ENCODE data around the gene GALNTL6.

The GALNTL6 gene

DNA sequence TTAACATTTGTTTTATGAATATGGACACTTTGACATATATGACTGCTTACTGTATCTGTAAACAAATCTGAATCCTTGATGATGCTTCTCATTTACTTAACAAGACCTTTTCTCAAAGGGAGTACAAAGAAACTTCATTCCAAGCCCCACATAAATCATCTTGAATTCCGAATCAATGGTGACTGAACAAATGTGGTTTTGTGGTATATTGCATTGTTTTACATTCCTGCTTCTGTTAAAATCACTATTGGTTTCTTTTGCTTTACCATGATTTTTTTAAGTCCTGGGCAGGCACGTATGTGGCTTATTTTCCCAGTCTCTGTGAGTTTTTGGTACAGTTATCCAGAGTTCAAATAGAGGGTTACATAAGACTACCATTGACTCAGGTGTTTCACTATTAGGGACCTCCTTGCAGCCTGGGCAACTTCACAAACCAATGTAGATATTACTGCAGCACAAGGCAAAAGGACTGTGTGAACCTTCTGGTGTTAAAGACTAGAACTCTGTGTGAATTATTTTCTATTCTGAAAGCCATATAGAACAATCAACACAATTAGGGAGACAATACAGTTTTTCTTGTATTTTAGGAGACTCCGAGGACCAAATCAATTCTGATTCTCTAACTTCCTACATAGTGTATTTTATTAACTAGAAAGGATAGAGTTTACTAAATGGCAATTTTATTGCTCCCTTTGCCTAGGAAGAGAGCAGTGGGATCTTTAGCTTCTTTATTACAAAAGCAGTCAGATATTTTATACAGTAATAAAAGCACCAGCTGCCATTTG lies 196.4 kb downstream of the GALNTL6 start:
- no peak for DNase-seq

DNA sequence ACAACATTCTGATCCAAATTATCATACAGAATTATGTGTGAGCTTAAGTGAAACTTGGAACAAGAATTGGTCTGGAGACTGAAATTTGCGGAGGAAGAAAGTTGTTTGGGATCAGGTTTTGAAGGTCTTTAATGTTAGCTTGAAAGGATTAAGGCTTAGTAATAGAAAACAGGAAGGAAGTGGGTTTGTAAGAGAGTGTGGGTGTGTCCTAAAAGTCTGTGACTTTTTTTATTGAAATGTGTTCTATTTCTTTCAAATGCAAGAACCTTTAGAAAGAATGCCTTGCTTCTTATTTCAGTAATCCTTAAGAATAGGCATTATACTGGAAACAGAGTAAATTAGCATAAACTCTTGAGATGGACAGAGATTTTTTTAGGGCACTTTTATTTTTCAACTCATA lies 198.0 kb downstream of the GALNTL6 start:
- DNase-seq: no peak

DNA sequence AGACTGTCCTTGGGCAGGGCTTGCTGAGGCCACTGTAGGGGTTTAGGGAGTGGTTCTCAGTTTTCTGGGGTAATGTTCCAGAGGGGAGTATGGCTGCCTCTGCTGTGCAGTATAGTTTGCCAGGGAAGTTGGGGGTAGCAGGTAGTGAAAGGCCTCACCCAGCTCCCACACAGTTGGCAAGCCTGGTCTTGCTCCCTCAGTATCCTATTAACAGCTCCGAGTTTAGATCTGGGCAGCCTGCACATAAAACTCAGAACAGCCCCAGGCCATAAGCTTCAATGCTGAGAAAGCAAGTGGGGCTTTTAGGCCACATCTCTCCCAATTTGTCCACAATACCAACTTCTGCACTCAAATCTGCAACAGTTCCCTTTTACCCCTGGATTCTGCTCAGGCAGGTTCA lies 205.2 kb downstream of the GALNTL6 start:
- no peak for DNase-seq

DNA sequence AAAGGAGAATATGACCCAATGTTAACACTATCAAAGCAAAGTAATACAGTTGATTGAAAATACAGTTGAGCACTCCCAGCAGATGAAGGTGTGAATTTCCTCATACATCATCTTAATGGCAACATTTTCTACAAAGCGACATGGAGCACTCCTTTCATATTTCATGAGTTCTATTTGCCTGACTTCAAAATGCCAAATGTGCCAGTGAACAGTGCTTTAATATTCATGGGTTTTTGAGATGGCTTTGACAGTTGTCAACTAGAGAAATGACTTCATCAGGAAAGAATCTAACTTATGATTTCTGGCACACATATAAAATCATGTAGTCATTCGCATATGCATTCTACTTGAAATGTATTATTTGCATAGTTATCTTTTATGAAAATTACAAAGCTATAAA lies 222.4 kb downstream of the GALNTL6 start:
- DNase-seq: no peak

DNA sequence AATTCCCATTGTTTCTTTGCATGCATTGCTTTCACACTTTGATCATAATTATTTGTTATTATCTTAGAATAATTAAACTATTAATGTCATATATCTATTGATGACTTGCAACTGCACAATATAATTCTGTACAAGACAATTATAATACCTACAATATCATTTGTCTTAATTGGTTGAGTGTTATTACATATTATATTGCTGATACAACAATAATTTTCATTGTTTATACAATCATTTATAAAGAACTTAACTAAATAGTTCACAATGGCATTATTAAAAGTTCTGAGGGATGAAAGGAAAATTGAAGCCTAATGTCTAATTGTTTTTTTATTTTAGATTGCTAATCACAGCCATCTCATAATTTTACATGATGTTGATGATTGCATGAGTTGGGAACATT lies 227.6 kb downstream of the GALNTL6 start:
- DNase-seq: no peak

DNA sequence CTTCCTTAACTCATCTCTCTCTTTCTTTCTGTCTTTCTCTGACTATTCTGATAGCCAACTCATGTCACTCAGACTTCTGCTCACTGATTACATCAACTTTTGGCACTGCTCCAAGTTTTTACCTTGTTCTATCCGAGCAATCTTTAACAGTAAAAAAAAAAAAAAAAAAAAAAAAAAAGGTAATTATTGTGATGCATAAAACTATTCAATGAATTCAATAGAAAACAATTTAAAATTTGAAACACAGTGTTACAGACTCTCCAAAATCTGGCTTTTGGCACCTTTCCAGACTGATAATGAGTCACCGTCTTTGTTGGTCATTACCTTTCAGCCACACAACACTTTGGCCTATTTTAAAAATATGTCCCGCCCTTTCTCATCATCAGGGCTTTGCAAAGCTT lies 229.5 kb downstream of the GALNTL6 start:
- DNase-seq: no peak

DNA sequence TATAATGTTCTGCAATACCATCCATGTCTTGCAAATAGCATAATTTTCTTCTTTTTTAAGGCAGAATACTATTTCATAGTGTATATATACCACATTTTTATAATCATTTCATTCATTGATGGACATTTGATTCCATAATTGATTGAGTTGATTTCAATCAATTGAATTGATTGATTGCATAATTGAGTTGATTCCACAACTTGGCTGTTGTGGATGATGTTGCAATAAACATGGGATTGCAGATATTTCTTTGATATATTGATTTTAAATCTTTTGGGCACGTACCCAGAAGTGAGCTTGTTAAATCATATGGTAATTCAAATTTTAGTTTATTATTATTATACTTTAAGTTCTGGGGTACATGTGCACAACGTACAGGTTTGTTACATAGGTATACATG lies 232.8 kb downstream of the GALNTL6 start:
- no peak for DNase-seq

DNA sequence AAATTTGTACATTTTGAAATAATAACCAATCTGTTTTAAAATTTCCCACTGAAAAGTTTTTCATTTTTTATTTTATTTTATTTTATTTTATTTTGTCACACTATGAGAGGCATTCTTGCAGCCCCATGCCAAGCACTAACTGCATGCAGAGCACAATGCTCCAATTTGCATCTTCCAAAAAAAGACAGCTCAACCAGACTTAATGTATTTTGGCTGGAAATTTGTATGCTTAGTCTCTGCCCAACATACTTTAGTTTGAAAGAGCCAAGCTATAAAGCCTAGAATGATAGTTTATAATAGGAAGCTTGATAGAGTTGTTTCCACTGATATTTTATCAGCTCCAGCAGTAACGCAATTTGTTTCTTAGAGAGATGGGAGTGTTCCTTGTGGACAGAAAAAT lies 235.5 kb downstream of the GALNTL6 start:
- no peak for DNase-seq

DNA sequence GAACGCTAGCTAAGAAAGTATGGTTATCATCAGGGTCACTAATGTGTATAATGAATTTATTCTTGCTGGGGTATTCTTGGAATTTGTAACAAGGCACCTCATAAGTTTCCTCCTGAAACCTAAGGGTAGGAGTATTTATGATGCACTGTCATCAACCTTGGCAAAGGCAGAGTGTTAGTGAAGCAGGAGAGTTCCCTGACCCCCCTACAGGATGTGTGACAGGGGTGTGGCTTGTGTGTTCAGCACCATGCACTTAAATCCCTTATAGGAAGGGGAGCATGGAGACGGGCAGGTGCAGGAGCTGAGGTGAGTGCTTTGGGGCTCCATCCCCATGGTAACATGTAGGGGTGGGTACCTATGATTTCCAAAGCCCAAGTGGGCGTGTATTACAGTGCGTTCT lies 237.7 kb downstream of the GALNTL6 start:
- no peak for DNase-seq

DNA sequence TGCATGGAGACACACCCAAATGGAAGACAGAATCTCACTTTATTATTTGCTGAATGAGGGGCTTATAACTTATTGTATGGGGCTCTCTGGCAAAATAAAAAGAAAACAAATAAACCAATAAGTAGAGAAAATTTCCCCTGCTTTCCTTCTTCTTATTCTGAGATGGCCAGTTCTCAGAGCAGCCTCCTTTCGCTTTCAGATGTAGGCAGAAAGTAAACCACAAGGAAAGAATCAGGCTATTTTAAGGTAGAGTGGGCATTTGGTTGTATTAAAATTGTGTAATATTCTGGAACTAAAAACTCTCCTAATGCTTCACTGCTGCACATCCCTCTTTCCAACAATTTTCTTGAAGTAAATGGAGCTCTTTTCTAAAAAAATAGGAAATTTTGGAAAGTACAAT lies 241.8 kb downstream of the GALNTL6 start:
- no peak for DNase-seq

DNA sequence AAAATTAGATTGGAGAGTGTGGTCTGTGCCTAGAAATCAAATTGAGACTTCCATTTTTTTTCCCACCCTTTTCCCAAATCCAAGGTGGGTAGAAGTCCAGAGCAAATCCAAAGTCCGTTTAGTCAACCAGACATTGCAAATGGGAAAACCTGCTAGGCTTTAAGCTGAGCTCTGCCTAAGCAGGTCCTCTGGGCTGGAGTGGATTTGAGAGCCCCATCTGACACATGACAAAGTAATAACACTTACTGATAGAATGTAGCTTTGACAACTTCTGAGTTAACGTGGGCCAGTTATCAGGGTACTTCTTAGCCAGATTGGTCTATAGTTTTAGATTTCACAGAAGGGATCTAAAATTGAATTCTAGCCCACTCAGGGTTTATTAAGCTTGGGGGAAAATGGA lies 242.3 kb downstream of the GALNTL6 start:
- DNase-seq: no peak

DNA sequence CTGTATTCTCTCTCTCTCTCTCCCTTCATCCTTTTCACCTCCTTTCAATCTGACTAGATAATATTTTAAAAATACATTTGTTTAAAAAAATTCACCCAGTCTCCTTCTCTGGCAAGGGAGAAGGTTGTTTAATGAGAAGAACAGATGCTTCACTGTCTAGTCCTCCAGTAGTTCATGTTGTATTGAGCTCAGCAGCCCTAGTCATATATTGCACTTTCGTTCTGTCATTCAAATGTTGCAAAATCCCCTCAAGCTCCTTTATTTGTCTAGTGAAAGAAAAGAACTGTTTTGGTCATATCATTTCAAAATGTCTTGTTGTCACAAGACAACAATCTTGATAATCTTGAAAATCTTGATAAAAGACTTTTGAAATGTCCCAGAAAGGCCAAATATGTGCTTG lies 248.0 kb downstream of the GALNTL6 start:
- DNase-seq: no peak

DNA sequence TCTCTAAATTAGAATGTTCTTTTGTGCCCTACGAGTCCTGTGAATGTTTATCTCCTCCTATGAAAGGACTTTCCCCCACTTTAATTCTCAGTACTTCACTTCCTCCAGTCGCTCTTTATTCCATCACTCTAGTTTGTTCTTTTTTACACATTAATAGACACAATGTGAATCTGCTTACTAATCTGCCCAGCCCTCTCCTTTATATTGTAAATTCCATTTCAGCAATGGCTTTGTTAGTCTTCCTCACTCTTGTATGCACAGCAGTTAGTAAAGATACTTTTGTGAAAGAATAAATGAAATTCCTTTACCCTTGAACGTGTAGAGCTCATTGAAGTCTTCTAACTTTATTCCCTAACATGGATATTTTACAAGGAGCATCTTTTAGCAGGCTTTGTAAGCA lies 255.3 kb downstream of the GALNTL6 start:
- no peak for DNase-seq

DNA sequence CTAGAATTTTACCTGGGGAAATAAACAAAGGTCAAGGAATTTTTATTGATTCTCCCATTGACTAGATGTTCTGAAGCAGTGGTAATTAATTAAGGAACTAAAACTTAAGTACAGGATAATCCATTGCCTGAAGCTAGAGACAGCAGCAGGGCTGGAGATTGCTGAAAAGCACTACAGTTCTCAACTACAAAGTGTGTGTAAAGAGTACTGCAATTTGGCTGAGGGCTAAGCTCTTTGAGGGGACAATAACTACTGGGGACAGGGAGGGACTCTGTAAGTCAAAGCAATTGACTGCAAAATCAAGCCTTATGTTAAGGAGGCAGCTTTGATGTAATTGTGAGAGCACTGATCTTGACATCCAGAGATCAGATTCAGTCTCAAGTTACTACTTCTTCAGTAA lies 260.4 kb downstream of the GALNTL6 start:
- no peak for DNase-seq

DNA sequence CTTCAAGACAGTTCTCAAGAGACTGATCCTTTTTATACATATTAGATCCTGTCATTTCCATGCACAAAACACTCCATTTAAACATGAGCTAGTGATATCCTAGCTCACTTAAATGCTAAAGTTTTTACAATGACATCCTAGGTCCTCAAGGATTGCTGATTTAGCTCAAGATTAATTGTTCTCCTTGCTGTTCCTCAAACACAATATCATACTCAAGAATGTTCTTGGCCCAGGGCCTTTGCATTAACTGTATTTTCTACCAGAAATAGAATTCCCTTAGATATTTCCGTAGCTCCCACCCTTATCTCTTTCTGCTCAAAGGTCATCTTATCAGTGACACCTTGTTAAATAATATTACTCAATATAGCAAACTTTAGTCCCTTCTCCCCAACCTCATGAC lies 270.1 kb downstream of the GALNTL6 start:
- DNase-seq: no peak

DNA sequence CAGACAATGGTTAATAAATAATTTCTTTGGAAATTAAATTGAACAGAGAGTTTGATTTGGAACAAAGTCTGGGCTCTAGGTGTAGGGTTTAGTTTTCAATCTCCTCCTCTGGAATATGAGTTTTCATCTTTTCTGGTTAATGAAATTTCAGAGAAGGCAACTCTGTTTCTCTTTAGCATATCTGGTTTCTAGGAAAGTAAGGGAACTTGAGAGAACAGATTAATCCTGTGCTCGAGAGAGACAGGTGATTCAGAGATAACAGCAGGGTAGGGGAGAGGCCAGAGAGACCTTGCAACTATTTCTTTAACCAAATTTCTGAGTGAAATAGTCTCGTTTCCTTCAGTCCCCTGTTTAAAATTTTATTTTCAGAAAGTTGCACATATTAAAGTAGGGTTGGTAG lies 275.4 kb downstream of the GALNTL6 start:
- DNase-seq: no peak

DNA sequence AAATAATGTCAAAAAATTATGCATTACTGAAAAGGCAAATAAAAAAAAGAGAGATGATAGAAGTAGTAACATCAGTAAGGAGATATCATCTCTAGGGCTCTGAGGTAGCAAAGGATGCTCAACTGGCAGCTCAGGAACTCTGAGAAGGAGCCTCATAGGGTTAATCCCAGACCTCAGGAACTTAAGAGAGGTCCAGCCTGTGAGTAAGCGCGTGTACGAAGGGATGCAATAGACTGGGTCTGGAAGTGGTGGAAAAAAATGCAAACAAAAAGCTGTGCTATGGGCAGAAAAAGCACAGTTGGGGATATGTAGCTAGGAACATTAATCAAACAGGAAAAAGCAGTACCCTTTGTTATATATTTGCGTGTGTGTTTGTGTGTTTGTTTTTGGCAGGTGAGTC lies 282.0 kb downstream of the GALNTL6 start:
- DNase-seq: no peak

DNA sequence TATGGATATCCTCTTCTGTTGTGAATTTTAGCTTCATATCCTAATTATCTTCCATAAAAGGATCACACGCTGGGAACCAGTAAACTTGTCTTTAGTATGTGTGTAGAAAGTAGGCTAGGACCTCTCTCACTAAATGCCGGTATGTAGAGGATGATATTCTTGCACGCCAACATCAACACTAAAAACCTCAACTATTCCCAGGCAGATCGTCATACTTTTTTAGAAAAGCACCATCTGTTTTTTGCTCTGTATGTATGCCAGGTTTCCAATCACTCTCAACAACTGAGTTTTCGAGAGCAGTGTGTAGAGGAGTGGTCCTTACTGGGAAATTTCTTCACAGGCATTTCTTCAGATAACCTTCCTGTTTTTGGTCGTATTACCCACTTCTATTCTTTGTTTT lies 283.6 kb downstream of the GALNTL6 start:
- DNase-seq: no peak

DNA sequence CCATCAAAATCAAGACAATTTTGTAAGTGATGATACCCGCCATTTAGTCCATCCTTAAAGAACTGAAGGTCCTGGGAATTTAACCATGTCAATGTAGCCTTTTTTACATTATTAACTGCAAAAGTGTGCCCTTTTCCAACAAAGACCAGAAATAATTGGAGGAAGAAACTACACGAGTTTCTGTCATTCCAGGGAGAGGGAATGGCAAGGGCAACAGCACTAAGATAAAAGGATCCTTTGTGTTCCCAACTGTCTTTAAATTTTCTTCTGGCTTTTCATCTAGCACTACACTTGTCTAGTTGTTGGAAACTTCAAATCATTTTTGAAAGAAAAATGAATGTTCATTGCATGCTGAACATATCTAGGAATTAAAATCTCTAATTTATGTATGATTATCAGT lies 286.2 kb downstream of the GALNTL6 start:
- no peak for DNase-seq

DNA sequence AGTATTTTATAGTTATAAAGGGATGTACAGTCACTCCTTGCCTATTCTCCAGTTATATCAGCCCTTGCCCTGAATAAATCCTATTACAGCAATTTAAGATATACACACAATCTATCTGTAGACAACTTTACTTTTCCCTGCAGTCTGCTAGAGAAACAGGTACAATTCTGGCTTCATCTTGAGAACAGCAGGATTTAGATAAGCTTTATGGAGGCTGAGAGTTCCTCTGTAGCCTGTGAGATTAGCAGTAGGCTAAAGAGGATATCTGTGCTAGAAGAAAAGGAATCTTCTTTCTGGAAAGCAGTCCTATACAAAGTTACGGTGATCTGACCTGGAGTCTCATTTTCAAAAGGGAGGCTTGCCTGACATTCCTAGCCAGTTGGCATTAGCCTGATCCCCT lies 290.3 kb downstream of the GALNTL6 start:
- no peak for DNase-seq

DNA sequence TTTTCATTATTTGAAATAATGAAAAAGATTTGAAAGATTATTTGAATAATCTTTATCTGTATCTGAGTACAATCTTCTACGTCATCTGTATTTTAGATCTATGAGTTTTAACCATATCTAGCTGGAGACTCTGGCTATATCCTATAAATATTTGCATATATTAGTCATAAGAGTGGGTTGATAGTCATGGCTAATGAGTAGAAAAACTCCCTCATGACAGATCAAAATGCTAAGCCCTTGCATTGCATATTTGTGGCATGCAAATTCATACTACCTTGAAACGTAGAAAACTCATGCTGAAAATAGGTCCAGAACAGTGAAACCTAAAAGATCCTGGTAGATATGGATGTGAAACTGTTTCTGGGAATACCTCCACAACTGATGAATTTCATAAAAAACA lies 291.3 kb downstream of the GALNTL6 start:
- DNase-seq: no peak

DNA sequence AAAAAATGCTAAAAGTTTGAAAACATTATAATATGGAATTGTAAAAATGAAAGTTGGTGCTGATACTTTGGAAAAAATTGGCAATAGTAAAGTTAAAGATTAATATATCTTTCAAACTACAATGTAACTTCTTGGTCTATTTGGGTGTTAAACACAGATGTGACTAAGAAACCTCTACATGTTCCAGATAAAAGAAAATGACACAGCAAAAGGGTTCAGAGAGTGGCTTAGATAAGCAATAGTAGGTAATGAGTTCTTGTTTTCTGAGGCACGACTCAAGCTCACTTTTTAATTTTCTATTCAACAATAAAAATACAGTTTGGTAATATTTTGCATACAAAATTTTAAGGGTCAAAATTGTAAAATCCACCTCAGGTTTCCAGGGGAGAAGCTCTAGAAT lies 292.7 kb downstream of the GALNTL6 start:
- DNase-seq: no peak

DNA sequence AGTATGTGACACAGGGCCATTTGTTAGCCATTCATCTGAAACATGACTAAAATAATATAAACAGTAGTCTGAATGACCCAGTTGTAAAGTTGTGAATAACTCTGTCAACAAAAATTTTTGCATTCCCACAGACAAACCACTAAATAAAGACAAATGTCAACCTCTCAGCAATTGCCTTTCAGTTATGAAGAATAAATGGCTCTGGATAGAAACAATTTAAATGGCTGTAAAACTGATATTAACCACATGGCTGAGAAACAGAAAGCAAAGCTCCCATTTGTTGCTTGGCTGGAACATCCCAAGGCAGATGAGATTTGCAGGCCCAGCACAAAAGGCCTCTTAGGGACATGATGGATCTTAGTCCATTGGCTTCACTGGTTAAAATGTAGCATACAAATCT lies 296.3 kb downstream of the GALNTL6 start:
- no peak for DNase-seq

DNA sequence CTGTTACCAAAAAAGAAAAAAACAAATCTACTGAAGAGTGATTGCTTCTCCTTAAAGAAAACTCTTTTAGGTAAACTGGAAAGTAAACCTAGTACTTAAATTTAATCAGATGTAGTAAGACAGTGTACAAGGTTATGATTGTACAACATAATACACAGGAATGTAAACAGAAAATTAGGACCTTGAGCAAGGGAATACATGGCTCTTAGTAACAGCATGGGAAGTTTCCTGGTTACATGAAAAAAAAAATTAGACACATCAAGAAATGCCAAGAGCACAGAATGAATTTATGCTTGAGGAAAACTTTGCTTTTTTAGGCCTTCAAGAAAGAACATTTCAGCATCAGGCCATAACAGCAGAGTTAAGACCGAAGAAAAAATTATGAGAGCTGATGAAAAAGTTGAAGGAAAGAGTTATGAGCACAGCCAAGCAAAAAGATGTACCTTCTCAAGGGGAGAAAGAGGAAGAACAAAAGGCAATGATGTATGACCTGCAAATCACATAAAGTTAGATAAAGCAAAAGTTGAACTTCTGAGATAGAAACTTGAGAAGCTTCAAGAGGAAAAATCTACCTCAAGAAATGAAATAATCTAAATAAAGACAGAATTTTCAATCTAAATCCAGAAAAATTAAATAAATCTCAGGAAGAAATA lies 311.6 kb downstream of the GALNTL6 start:
- no peak for DNase-seq

DNA sequence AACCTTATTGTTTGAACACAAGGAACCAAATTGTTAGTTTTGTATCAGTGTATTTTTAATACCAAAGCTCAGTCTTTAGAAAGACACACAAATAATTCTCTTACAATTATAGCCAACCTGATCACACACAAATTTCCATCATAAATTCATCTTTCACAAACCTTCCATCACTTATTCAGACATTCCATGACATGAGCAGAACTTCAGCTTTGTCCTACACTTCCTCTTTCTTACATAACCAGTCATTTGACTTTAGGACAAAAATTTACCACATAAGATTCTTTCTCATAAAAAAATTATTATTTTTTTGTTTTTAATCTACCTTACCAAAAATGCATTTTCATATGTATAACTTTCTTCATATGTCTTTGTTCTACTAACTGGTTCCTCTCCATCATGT lies 312.2 kb downstream of the GALNTL6 start:
- no peak for DNase-seq
